Measurements from ENCODE around the gene KCNIP1.

The KCNIP1 gene

DNA sequence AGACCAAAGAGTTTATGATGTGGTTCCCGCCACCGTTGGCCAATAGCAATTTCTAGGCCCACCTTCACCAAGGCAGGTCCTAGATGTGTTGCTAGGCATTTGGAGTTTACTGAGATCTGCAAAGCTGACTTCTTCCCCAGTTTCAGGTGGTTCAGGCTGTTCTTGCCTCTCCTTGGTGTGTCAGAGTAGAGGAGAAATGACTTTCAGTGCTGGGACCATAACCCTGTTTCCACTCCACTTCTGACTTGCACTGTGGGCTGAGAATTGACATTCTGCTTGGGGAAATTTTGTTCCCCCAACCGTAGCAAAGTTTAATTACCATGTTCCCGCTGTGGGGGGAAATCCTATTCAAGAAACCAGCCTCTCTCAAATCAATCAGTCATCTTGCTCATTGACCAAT lies 151.7 kb downstream of the KCNIP1 start:
- DNase-seq (ENCODE audit: low read depth in 1 of 2, low spot score in 1 of 2): no peak
- TF ChIP-seq, protein P1, sequence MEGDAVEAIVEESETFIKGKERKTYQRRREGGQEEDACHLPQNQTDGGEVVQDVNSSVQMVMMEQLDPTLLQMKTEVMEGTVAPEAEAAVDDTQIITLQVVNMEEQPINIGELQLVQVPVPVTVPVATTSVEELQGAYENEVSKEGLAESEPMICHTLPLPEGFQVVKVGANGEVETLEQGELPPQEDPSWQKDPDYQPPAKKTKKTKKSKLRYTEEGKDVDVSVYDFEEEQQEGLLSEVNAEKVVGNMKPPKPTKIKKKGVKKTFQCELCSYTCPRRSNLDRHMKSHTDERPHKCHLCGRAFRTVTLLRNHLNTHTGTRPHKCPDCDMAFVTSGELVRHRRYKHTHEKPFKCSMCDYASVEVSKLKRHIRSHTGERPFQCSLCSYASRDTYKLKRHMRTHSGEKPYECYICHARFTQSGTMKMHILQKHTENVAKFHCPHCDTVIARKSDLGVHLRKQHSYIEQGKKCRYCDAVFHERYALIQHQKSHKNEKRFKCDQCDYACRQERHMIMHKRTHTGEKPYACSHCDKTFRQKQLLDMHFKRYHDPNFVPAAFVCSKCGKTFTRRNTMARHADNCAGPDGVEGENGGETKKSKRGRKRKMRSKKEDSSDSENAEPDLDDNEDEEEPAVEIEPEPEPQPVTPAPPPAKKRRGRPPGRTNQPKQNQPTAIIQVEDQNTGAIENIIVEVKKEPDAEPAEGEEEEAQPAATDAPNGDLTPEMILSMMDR (IDR thresholded peaks at IDR 0.05; ENCODE audit: insufficient read depth, low read length): no peak
- TF ChIP-seq SPI1 (IDR thresholded peaks at IDR 0.05; ENCODE audit: borderline replicate concordance, low read depth): no peak
- TF ChIP-seq, protein P2, sequence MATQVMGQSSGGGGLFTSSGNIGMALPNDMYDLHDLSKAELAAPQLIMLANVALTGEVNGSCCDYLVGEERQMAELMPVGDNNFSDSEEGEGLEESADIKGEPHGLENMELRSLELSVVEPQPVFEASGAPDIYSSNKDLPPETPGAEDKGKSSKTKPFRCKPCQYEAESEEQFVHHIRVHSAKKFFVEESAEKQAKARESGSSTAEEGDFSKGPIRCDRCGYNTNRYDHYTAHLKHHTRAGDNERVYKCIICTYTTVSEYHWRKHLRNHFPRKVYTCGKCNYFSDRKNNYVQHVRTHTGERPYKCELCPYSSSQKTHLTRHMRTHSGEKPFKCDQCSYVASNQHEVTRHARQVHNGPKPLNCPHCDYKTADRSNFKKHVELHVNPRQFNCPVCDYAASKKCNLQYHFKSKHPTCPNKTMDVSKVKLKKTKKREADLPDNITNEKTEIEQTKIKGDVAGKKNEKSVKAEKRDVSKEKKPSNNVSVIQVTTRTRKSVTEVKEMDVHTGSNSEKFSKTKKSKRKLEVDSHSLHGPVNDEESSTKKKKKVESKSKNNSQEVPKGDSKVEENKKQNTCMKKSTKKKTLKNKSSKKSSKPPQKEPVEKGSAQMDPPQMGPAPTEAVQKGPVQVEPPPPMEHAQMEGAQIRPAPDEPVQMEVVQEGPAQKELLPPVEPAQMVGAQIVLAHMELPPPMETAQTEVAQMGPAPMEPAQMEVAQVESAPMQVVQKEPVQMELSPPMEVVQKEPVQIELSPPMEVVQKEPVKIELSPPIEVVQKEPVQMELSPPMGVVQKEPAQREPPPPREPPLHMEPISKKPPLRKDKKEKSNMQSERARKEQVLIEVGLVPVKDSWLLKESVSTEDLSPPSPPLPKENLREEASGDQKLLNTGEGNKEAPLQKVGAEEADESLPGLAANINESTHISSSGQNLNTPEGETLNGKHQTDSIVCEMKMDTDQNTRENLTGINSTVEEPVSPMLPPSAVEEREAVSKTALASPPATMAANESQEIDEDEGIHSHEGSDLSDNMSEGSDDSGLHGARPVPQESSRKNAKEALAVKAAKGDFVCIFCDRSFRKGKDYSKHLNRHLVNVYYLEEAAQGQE (IDR thresholded peaks at IDR 0.05; ENCODE audit: insufficient replicate concordance, low read depth): no peak
- TF ChIP-seq GABPA (IDR thresholded peaks at IDR 0.05; ENCODE audit: low read depth): no peak
- no peak for TF ChIP-seq POLR2AphosphoS5 (IDR thresholded peaks at IDR 0.05; ENCODE audit: low read depth)
- no peak overlapping the region for H3K27ac ChIP-seq (replicated peaks)

DNA sequence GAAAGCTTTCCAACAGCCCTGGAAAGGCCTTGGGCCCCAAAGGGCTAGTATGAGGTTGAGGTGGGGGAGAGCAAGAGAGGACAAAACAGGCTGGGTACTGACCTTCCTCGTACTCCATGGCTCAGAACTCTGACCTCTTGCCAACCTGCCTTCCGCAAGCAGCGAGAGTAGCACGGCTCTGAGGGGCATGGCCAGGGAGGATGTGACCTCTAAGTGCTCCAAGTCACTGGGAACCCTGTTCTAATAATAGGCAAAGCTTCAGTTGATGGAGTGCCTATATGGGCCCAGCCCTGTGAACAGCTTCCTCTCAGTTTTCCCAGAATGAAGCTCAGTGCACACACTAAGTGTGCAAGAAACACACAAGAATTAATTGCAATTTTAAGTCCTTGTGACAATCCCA lies 152.1 kb downstream of the KCNIP1 start:
- H3K27me3 ChIP-seq (ENCODE audit: insufficient read depth, poor library complexity, severe bottlenecking): no peaks in the 10 kb centered on the region
- DNase-seq (ENCODE audit: low read depth in 1 of 2, low spot score in 1 of 2): no peak
- no peak overlapping the region for H3K4me3 ChIP-seq (replicated peaks; ENCODE audit: insufficient read depth, low read length)
- H3K27ac ChIP-seq (replicated peaks): no peak overlapping the region
- TF ChIP-seq GABPA (IDR thresholded peaks at IDR 0.05; ENCODE audit: low read depth) (no peak), SPI1 (IDR thresholded peaks at IDR 0.05; ENCODE audit: borderline replicate concordance, low read depth) (no peak), POLR2AphosphoS5 (IDR thresholded peaks at IDR 0.05; ENCODE audit: low read depth) (no peak)
- TF ChIP-seq, protein P1 (IDR thresholded peaks at IDR 0.05; ENCODE audit: insufficient read depth, low read length): no peak
- TF ChIP-seq, protein P2 (IDR thresholded peaks at IDR 0.05; ENCODE audit: insufficient replicate concordance, low read depth): no peak

More for the DNA sequence above, 151.7 kb downstream of the KCNIP1 start:
- Histone ChIP-seq H3K27me3 (ENCODE audit: insufficient read depth, poor library complexity, severe bottlenecking) (no peaks in the 10 kb centered on the region), H3K4me3 (replicated peaks; ENCODE audit: insufficient read depth, low read length) (no peak overlapping the region)

DNA sequence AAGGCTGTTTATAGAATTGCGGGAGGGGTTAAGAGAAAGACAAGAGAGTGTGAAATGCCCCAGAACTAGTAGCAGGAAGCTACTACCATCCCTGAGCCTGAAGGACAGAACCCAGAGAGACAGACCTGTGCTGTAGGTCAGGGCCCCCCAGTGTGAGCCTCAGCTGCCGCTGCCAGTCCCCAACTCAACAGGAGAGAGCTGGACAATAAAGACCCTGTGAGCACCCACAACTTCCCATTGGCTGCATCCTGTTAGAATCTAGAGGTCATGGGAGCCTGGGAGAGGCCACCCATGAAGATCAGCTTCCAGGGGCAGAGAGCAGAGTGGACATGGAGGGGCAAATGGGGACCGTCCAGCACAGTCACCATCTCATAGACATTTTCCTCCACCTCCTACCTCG lies 152.5 kb downstream of the KCNIP1 start:
- Histone ChIP-seq H3K4me3 (replicated peaks; ENCODE audit: insufficient read depth, low read length) (no peak overlapping the region), H3K27ac (replicated peaks) (no peak overlapping the region), H3K27me3 (ENCODE audit: insufficient read depth, poor library complexity, severe bottlenecking) (no peaks in the 10 kb centered on the region)
- TF ChIP-seq, protein P1 (IDR thresholded peaks at IDR 0.05; ENCODE audit: insufficient read depth, low read length): no peak
- TF ChIP-seq SPI1 (IDR thresholded peaks at IDR 0.05; ENCODE audit: borderline replicate concordance, low read depth): no peak
- TF ChIP-seq GABPA (IDR thresholded peaks at IDR 0.05; ENCODE audit: low read depth): no peak
- no peak for TF ChIP-seq POLR2AphosphoS5 (IDR thresholded peaks at IDR 0.05; ENCODE audit: low read depth)
- TF ChIP-seq, protein P2 (IDR thresholded peaks at IDR 0.05; ENCODE audit: insufficient replicate concordance, low read depth): no peak
- no peak for DNase-seq (ENCODE audit: low read depth in 1 of 2, low spot score in 1 of 2)

Measured in HL-60 (cell line).